HL-60 (cell line): ENCODE data around the gene CHRNA4.

Source experiments
- GABPA ChIP-seq: IDR thresholded peaks from 2 replicates; pipeline ENCODE4 v1.6.1; 2012; ENCODE audit warnings: low read depth
- POLR2AphosphoS5 ChIP-seq: IDR thresholded peaks from 2 replicates; pipeline ENCODE4 v1.6.1; 2012; ENCODE audit warnings: low read depth
- SPI1 ChIP-seq: IDR thresholded peaks from 2 replicates; pipeline ENCODE4 v1.6.1; 2012; ENCODE audit warnings: low read depth, mild to moderate bottlenecking, borderline replicate concordance
- TF ChIP-seq, protein P1 (sequence below): IDR thresholded peaks from one replicate; pipeline ENCODE4 v1.5.1; 2011; ENCODE audit warnings: low read length, control low read depth, inconsistent platforms; ENCODE audit not compliant: insufficient read depth

DNA sequence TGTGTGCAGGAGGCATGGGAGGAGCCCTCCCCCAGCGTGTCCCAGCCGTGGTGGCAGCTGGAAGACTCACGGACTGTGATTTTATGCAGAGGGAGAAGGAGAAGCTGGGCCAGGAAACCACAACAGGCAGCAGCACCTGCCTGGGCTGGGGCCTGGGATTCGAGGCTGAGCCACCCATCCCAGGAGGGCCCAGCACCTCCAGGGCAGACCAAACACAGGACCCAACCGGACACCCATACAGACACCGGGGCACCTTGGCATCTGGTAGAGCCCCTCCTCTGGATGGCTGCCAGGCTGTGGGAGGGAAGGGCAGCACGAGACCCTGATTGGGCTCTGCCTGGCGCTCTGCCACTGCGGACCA lies 41.7 kb upstream of the CHRNA4 start:
- TF ChIP-seq, protein P1, sequence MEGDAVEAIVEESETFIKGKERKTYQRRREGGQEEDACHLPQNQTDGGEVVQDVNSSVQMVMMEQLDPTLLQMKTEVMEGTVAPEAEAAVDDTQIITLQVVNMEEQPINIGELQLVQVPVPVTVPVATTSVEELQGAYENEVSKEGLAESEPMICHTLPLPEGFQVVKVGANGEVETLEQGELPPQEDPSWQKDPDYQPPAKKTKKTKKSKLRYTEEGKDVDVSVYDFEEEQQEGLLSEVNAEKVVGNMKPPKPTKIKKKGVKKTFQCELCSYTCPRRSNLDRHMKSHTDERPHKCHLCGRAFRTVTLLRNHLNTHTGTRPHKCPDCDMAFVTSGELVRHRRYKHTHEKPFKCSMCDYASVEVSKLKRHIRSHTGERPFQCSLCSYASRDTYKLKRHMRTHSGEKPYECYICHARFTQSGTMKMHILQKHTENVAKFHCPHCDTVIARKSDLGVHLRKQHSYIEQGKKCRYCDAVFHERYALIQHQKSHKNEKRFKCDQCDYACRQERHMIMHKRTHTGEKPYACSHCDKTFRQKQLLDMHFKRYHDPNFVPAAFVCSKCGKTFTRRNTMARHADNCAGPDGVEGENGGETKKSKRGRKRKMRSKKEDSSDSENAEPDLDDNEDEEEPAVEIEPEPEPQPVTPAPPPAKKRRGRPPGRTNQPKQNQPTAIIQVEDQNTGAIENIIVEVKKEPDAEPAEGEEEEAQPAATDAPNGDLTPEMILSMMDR = no peak
- TF ChIP-seq POLR2AphosphoS5 = no peak
- TF ChIP-seq GABPA = no peak
- TF ChIP-seq SPI1 = no peak
